A673 (cell line): ENCODE data around the gene RSPH6A.

ENCODE experiments used
- CTCF ChIP-seq: fragments of 300-800, 200-600 bp; sonication (generic); conservative IDR thresholded peaks from 2 replicates; pipeline ENCODE4 v1.5.1; 2017; ENCODE audit warnings: low read depth, mild to moderate bottlenecking, antibody characterized with exemption, low read length, moderate library complexity, mixed read lengths
- EZH2 ChIP-seq: fragments of 200-600 bp; sonication (generic); IDR thresholded peaks from 2 replicates; pipeline ENCODE4 v1.6.1; 2017; ENCODE audit warnings: borderline replicate concordance, low read depth, mild to moderate bottlenecking, mixed read lengths, antibody characterized with exemption, low read length; ENCODE audit not compliant: poor library complexity, severe bottlenecking

- TF ChIP-seq CTCF (no peak), EZH2 (no peak)
Observed at GRCh38 chr19:45801603-45802175, 13.4 kb downstream of the RSPH6A start.
